NOMO-1 treated with dmso at 0.1 percent for 144 hours (cell line): ENCODE measurements around the gene HTR3A.

Source experiments
- DNase-seq: peaks from one replicate; lab custom pipeline; 2025; ENCODE audit not compliant: unreplicated experiment; lab: John Stamatoyannopoulos, UW

HTR3A gene

DNA sequence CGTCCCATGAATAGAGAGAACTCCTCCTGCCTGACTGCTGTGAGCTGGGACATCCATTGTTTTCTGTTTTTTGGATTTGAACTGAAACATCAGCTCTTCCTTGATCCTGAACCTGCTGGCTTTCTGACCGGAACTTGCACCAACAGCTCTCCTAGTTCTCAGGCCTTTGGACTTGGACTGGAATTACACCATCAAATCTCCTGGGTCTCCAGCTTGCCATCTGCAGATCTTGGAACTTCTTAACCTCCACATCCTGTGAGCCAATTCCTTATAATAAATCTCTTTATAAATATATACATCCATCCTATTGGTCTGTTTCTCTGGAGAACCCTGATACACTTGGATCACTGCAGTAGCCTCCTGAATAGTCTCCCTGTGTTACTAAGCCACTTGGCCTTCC, 42.1 kb downstream of the HTR3A start:
- DNase-seq, result no peak

DNA sequence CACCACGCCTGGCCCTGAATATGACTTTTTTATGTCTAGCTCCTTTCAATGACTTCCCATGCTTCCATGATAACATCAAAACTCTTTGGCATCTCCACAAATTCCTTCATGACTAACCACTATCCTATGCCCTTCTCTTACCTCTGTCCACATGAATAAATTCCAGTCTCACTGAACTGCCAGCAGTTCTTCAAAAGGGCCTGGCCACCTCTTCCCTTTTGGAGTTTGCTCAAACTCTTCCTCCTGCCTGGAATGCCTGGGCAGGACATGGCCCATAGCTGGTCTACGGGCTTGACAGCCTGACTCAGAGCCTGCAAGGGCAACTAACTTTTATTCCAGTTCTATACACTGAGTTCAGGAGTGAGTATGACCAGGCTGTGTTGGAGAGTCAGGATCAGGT, 42.8 kb downstream of the HTR3A start:
- DNase-seq, result no peak

DNA sequence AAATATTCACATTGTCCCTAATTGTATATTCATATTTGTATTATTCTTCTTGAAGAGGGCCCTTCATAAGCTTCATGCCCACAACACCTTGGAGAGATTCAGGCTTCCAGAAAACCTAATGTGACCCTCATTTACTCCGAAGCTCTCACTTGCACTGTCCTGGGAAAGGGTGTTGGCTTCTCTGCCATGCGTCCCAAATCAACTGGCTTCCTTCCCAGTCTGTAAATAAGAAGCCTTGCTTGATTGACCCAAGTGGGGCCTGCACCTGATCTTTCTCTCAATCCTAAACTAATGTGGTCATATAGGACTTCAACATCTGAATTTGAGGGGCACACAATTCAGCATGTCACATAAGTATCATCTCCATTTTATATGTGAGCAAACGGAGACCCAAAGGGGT, 44.1 kb downstream of the HTR3A start:
- no peak for DNase-seq

DNA sequence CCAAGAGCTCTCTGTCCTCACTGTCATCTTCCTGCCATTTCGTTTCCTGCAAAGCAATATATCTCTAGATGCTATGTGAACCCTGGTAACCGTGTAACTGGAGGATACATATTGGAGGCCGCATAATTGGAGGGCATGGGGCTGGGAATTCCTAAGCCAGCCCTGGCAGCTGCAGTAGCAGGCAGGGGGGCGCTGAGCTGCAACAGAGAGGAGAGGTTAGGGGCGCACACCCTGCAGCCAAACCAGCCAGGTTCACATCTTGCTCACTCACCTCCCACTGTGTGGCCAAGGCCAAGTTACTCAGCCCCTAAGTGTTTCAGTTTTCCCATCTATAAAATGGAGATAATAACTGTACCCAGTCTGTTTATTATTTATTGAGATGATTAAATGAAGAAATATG, 44.7 kb downstream of the HTR3A start:
- DNase-seq, result no peak

DNA sequence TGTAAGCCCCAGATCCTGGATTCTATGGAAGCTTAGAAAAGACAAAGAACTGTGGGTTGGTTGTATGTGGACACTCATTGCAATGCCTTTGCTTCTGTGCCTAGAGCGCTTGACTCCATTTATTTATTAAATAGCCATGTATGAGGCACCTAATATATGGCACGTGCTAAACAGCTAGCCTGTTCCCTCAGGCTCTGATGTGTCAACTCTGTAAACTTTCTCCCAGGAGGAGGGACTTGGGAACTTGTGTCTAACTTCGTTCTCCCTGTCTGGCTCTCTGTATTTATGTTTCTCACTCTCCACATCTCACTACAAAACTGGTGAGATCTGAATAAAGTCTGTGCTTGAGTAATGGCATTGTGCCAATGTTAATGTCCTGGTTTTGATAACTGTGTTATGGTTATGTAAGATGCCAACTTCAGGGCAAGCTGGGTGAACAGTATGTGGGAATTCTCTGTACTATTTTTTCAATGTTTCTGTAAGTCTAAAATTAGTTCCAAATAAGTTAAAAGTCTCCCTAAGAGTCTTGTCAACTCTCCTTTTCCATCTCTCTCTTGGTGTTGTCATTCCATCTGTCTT, 50.5 kb downstream of the HTR3A start:
- no peak for DNase-seq

DNA sequence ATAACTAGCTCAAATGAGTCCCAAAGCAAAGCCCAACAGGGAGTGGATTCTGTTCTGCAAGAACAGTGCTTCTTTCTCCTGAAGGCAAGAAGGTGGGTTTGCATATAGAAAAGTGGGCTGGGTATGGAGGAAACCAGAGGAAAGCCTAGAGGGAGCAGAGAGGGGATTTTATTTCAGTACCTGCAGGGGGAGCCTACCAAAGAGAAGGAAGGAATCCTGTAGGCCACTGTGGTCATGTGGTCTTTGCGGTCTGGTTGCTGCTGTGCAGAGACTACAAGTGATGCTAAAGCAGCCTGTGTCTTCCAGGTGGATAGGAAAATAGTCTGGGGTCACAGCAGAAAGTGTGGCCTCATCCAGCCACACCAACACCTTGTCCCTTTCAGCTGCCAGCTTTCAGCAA, 51.4 kb downstream of the HTR3A start:
- no peak for DNase-seq

DNA sequence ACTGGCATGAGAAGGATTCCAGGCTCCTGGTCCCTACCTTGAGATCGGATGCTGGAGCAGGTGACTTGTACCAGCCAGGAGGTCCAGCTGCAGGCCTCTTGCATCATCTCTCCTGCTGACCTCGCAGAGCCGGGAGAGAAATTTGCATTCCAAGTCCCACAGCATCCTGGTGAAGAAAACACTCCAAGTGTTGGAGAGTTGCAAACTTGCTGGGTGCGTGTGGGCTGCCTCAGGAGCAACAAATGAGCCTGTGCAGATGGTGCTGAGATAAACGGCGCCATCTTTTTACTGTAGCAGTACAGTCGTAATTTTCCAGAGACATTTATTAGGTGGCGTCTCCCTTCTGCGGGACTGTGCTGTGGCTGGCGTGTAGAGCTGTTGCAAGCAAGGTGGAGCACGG, 52.5 kb downstream of the HTR3A start:
- no peak for DNase-seq

DNA sequence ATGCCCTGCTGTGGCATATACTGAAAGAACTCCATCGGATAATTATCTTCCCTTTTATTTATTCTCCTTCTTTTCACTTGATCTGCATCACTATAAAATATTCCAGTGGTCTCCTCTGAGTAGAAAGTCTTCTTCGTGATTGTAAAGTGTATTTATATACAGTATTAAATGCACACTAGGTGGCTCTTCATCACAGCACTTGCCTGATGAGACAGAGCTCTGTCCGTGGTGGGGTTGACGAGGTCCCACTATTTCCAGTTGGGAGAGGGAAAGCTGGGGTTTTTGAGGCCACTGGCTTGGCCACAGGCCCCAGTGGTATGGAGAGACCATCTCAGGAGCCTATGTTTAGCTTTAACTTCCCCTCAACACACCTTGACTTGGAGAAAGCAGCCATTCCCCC, 53.0 kb downstream of the HTR3A start:
- no peak for DNase-seq

DNA sequence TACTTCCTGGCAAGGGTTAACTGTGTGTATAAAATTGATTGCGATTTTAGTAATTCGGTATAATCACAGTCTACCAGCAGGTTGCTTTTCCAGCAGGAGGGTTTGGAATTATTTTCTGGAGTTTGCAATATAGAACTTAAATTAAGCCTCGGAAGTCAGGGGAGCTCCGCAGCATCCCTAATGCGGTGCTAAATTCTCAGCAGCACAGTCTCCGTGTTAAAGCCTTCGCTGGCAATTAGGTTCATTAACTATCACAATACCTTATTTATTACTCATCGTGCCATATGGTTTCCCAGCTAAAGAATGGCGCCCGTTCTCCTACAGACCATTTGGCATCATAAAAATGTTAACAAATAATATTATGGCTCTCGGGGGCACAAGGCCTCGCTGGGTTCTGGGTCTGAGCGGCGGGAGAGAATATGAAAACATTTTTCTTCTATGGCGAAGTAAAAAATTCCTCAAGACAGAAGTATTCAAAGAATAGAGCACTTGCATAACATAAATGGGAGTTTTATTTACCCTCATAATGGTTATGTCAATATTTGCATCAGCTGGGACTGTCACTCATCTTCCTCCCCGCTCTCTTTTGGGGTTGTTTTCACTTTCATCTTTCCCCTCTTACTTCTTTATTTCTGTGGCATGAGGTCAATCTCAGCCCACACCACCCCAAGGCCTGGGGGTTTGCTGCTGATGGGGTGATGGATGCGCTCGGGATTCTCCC, 56.5 kb downstream of the HTR3A start:
- no peak for DNase-seq

DNA sequence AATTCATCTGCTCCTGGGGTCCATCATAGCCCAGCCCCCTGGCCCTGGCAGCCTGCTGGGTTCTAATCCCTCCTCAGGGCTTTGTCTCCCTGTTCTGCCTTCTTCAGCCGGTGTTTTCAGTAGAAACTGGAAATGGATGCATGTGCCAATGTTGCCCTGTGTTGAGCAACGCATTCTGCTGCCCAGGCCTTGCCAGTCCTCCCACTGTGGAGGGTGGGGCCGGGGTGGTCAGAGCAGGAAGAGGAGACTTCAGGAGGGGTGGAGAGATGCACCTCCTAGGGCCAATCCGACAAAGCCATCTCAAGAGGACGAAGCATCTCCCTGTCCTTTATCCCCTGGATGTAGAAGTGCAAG, 57.0 kb downstream of the HTR3A start:
- DNase-seq, result no peak

DNA sequence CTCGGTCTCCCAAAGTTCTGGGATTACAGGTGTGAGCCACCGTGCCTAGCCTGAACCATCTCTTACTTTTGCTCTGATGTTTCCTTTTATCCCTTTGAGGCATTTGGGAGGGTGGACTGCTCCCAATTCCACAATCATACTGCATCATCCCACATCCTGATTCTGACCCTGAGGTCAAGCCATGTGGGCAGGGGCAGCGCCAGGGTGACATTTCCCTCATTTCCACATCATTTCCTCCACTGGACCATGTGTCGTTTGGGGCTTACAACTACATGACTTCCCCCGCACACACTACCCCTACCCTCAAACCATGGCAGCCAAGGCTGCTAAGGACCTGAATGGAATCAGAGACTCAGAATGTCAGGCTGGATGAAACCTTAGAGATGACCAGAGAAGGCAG, 58.2 kb downstream of the HTR3A start:
- DNase-seq, result no peak

DNA sequence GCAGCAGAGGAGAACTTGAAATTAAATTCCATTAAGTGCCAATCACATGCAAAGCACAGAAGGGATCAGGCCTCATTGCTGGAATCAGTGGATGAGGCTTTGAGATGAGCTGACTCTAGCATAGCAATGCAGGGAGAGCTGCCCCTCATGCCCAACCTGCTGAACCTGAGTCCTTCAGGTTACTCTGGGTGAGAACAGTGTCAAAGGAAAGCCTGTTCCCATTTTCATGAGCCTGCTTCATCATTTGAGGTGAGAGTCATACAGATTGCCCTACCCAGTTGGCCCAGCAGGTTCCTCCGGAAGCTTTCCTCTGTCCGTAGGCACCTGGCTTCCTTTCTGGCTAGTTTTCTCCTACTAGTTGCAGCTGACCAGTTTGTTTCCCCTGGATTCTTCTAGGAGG, 58.7 kb downstream of the HTR3A start:
- no peak for DNase-seq

DNA sequence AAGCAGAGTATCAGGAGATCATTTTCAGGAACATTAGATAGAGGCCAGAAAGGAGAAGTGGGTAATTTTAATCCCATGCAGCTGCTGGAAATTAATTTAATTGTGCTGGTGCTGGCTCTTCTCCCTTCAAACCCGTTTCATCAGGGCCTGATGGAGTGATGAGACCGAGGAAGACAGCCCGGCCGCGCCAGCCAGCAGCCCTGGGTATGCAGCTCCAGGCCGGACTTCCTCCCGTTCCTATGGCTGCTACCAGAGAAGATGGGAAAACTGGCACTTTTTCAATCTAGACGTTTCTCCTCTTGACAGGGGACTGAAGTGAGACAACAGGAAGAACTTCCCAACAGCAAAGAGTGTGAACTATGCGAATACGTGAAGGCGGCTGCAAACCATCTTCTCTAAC, 60.0 kb downstream of the HTR3A start:
- DNase-seq, result no peak

DNA sequence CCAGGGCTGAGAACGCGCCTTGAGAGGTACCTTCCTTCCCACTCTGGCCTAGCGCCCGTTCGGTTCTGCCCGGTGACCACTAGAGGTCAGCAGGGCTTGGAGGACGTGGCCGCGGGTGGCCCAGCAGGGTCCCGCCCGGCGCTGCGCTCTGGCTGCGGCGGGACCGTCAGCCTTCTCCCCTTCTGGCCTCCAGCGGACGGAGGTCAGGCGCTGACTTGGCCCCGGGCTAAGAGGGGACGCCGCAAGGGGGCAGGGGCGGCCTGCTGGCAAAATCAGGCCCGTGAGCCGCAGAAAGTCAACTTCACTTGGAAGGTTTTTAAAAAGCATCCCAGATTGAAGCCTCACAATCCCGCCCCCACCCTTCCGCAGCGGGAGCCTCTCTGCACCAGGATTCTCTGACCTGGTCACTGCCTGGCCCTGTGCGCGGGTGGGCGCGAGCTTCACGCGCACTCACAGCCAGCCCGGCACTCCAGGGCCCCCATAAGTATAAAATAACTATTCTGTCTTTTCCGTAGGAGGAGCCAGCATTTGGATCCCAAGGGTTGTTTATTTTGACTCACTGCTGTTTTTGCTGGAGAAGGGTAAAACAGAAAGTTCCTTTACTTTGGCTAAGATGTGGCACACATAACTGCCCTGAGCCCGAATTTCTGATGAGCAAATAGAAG, 61.4 kb downstream of the HTR3A start:
- peak; percentile 39 for DNase-seq

DNA sequence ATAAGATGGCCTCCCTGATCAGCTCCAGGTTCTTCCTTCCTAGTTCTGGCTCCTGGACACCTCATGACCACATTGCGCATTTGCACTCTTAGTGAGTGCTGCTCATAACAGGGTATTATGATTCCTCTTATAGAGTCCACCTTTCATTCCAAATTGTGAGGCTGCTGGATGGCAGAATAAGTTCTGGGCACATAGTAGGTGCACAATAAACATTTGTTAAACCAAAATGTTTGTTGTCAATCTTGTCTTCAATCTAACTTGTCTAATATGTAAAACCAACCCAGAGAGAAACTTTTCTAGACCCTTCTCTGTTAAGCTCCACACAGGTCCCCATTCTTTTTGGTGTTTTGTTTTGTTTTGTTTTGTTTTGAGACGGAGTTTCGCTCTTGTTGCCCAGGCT, 62.0 kb downstream of the HTR3A start:
- no peak for DNase-seq

DNA sequence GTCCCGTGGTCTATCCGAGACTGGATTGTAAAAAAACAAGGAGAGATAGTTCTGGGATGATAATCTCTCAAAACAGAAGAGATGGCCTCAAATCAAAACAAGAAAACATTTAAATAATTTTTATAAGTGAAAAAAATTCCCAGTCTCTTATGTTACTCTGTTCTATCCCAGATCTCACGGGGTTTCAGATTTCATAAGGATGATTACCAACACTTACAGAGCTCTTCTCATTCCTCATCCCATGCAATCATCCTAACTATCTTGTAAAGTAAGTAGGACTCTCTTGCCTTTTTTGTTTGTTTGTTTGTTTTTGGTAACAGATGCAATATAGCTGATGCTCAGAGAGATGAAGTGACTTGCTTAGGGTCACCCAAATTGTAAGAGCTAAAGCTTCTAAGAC, 64.6 kb downstream of the HTR3A start:
- DNase-seq, result no peak
